NCI-H524 treated with DMSO at 0.1 percent for 48 hours (cell line): ENCODE results near the gene SPAG16.

Source experiments
- DNase-seq: peaks from one replicate; lab custom pipeline; 2025; lab: John Stamatoyannopoulos, UW

The SPAG16 gene

DNA sequence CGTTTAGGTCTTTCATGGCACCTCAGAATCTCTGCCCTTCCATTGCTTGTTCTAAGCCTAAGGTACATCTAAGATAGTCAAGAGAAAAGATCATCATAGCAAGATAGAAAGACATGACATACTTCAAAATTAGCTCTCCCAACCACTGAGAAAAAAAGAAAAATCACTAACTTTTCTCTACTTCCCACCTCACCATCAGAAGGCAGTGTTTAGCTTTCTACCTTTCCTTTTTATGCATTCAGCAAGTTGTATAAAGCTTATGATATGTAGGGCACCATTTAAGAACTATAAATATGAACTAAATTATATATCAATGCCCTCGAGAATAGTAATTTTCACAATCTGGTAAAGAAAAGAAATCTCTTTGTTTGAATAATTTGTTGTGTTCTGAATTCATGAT lies 794.8 kb downstream of the SPAG16 start:
- DNase-seq = no peak

DNA sequence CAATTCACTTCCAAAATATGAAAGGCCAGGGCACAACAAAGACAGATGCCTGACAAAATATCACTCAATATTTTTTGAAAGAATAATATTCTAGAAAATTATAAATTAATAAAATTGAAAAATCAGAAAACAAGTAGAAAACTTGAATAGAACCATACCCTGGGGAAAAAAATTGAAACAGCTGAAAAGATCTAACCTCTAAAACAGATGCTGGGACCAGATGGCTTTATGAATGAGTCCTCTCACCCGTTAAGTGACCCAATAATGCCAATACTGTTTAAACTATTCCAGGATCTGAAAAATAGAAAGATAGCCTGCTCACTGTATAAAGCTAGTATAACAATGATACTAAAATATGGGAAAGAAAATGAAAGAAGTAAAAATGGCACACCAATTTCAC lies 804.3 kb downstream of the SPAG16 start:
- DNase-seq = peak; percentile 18

DNA sequence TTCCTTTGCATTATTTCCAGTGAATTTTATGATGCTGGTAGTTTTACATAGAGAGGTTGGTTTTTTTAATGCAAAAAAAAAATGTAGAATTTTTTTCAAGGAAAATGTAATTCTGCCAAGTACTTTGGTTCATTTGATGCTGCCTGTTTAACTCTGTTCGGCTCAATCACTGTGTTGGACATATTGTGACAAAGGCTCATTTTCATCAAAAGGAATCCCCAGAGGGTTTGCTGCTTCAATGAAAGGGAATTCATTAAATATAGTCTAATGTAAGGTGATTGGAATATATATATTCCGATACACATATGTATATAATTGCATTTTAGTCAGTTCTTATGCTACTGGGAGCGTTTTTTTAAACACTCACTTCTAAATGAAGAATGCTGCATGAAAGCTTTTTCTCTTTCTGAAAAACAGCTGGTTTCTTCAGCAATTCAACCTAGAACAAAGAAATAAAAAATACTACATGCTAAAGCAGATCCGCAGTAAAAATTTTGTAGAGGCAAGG lies 812.0 kb downstream of the SPAG16 start:
- no peak for DNase-seq

DNA sequence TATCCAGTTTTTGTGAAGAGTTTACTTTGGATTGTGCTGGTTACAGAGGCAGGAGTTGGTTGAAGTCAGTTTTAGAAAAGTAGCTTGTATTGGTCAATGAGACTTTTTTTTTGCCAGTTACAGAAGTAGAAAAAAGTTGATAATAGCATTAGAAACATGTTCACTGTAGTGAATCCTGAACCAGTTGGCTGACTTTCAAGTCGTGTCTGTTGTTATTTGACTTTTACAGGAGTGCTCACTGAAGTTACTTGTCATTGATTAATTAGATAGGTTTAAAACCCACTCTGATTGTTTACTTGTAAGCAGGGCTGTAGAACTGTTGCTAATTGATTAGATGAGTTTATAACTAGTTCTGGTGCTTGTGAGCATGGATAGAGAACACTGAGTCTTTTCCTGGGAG lies 814.5 kb downstream of the SPAG16 start:
- DNase-seq = no peak

DNA sequence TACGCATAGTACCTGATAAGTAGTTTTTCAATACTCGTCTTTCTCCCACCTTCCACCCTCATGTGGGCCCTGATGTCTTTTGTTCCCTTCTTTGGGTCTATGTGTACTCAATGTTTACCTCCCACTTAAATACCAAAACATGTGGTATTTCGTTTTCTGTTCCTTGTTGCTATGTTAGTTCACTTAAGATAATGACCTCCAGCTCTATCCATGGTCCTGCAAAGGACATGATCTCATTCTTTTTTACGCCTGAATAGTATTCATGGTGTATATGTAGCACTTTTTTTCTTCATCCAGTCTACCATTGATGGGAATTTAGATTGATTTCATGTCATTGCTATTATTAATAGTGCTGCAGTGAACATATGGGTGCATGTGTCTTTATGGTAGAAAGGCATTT lies 816.2 kb downstream of the SPAG16 start:
- no peak for DNase-seq

DNA sequence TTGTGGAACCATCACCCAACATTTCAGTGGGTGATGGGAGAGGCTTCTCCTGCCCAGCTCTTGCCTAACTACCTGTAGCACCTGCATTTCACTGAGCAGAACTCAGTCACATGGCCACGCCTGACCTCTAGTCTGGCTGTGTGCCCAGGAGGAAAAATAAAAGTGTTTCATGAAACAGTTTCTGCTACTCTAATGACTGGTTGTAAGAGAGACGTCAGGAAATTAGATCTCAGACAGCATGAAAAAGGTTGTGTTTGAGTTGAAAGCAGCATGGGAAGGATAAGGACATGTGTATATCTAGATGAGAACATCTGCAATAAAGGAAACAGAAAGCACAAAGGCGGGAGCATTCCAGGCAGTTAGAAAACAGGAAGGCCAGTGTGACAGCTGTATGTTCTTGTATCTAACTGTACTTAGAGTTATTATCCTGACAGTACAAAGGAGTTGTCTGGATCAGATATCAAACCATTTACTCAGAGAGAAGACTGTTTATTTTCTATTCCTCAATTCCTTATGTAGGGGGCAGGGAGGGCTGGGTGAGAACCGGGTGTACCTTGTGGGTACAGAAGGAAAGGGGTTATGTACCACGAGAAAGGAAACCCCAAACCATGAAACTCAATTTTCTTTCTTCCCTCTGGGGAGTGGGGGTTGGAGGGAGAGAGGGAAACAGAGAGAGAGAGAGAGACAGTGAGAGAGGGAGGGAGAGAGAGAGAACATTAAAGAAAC lies 819.2 kb downstream of the SPAG16 start:
- DNase-seq = no peak

DNA sequence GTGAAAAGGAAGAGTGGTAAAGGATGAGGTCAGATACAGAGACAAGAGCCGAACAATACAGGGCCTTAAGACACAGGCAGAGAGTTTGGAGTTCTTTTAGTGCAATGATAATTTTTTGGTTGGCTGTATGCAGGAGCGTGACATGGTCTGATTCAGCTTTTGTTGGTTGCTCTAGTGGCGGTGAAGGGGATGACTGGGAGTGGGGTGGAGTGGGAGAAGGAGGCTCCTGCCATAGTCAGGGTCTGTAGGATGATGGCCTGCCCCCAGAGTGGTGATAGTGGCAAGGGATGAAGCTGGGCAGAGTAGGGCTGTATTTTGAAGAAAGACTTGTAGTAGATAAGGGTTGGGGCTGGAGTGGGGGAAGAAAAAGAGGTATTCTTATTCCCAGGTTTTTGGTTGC lies 820.0 kb downstream of the SPAG16 start:
- DNase-seq = no peak

DNA sequence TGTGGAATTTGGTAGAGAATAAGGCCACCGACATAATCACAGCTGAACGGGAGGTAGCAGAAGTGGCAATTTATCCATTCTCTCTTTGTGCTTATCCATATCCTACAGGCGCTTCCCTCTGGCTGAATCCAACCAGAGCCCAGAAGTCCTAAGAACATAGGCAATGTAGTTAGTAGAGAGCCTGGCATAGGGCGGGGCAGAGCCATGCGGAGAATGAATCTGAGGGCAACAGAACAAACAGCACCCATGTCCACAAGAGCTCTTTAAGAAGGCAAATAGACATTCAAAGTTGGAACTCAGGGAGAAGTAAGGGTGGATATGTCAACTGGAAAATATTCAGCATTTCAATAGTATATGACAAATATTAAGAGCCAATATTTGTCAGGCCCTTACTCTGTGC lies 820.7 kb downstream of the SPAG16 start:
- DNase-seq = no peak

DNA sequence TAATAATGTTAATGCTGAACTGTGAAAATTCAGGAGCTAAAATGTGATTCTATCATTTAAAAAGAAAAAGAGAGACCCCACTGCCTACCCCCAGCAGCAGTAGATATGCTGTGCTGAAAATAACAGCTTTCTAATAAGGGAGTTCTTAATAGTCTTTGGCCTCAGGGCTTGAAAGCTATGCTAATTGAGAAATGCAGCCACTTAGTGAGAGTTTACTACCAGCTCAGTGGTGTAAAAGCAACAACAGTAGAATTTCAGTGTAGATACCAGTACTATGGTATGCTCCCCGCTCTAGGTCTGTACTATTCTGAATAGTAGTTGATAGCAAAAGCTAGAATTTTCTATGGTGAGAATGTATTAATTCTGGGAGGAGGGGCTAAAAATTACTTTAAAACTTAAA lies 823.5 kb downstream of the SPAG16 start:
- no peak for DNase-seq

DNA sequence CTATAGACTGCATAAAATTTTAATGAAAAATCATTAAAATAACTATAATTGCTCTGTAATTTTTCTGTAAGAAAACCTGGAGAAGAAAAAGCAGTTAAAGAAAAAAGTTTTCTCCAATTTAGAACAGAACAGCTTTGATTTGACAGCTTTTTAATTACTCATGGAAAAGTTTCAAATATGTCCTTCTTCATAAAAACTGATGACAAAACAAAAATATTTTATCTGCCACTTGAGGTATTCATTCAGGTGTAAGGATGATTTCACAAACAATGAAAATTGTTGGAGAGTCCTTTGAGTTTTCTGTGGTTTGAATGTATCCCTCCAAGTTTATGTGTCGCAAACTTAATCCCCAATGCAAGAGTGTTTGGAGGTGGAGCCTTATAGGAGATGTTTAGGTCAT lies 824.3 kb downstream of the SPAG16 start:
- no peak for DNase-seq

DNA sequence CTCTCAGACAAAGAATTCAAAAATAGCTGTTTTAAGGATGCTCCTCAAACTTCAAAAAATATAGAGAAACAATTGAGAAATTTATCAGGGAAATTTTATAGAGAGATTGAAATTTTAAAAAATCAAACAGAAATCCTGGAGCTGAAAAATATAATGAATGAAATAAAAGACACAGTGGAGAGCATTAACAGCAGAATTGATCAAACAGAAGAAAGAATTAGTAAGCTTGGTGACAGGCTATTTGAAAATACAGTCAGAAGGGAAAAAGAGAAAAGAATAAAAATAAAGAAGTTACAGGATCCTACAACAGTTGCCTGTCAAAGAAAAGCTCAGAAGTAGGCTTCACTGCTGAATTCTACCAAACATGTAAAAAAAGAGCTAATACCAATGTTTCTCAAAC lies 832.8 kb downstream of the SPAG16 start:
- DNase-seq = no peak

DNA sequence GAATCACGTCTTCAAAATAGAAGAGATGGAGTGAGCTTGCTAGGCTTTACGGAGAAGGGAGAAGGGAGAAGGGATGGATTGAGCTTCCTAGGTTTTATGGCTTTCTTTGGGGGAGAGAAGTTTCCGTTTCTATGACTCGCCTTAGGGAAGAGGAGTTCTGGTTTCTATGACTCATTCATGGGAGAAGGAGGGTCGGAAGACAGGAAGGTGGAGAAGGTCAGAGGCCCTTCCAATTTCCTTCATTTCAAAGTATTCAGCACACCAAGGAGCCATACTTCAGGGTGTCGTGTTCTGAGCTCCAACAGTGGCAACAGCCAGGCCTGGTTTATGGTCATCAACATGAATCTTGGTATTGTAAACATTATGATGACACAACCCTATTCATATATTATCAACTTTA lies 841.9 kb downstream of the SPAG16 start:
- DNase-seq = no peak

DNA sequence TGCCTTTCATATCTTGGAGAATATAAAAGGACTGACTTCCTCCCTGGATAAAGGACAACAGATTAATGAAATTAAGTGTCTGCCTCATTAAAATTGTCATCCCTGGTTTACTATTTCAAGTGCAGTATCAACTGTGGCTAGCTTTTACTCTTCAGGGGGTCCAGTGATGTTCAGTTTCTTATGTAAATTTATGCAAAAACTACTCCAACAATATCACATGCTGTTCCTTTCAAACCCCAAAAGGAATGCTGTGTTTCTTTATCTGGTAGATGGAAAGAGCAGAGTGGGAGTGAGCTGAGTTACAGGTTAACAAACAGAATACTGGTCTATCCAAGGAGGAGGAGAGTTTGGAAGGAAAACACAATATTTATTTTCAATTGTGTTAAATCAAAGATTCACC lies 842.9 kb downstream of the SPAG16 start:
- no peak for DNase-seq

DNA sequence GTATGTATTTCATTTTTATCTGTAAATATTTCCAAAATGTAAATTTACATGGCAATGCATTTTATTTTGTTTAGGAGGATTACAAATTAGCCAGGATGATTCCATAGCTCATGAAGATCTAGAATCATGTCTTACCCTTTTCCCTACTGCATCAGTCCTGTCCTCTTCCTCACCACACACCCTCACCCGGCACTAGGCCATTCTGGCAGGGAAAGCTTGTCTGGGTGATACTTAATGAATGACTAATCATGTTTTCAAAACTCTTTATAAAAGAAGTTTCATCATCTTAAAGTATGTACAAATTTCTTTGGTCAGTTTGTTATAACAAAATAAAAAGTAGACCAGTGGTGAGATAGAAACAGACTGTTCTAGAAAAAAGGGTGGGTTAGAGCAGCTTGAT lies 843.3 kb downstream of the SPAG16 start:
- DNase-seq = no peak

DNA sequence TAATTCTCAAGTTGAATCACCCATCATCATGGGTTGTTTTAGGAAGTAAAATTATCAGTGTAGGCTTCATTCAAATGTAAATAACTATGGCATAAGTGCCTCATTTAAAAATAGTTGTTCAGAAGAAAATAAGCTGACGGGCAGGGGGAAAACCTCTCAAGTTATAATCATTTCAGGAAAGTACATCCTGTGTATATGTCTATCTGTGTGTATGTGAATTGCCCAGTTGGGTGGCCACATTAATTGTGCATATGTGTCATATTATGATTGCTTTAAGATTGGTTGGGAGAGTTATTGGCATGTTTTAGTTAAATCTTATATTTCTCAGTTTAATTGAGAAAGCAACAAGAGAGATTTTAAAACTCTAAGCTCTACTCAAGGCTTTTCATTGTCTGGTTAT lies 843.8 kb downstream of the SPAG16 start:
- no peak for DNase-seq

DNA sequence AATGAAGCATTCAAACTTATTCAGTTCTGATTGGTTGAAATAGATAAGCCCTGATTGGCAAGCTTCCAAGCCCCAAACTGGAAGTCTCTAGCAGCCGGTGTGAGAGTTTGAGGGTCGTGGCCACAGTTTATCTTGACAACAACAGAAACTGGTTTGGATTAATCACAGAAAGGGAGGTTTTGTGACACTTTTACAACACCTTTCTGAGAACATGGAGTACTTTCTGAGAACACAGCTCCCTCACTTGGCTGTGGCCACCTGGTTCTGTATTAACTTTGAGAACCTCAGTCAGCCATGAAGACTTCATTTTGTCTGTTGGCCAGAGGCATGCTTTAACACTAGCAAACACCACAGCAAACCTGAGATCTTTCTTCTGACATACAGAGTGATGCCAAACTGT lies 845.9 kb downstream of the SPAG16 start:
- no peak for DNase-seq

DNA sequence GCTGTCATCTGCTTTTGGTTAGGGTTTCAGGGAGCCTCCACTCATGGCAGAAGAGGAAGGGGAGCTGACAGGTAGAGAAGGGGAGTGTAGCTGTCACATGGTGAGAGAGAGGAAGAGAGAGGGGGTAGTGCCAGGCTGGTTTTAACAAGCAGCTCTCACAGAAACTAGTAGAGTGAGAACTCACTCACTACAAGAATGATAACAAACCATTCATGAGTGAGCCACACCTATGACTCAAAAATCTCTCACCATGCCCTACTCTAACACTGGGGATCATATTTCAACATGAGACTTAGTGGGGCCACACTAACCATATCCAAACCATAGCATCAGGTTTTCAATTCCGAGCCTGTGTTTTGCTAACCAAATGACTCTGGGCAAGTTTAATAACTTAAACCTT lies 851.7 kb downstream of the SPAG16 start:
- DNase-seq = no peak

DNA sequence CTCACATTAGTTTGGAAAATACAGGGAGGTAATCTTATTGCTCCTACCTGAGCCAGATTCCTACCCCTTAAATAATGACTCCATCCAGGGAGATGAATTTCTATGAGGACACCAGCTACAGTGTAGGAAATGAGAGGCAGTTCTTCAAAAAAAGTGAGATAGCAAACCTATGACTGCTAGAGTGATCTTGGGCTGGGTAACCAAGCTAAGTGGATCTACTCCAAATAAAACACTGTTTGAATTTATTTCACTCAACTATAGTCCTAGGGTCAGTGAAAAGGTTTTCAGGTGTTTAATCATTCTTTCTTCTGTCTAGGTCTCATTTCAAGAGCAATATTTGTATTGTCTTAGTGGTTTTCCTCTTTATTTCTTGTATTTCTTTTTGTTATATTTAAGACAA lies 854.5 kb downstream of the SPAG16 start:
- no peak for DNase-seq

DNA sequence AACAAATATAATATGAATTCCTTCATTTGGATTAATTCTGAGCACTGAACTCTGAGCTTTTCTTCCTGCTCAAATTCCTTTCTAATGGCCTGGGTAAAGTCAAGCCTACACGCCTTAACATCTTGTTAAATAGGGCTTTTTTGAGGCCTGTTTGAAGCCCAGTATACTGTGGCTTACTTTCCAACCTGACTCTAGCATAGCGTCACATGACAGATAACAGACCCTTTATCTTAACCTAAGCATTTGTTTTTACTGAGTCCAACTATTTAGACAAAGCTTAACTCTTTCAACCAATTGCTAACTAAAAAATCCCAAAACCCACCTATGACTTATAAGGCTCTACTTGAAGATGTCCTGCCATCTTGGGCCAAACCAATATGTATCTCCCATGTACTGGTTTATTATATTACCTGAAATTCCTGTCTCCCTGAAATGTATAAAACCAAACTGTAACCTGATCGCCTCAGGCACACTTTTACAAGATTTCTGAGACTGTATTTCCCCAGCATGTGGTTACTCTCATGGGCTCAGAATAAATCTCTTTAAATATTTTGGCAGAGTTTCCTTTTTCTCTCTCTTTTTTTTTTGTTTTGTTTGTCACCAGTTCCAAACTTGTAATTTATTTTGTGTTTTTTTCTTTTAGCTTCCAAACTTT lies 855.5 kb downstream of the SPAG16 start:
- DNase-seq = no peak

DNA sequence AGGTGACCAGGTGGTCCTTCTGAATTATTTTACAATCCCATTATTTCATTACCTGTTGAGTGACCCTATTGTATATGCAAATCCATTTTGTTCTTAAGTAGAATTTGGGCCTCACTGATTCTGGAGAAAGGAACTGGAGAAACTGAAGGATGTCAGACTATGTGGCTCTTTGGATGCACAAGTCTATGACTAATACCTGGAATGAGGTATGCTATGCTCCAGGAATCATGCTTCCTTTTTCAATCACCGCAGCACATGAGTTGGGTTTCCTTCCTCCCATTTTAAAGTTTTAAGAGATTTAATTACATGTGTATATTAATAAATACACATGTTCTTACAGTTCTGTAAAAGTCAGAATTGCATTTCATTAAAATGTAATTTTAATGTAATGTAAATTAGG lies 872.7 kb downstream of the SPAG16 start:
- DNase-seq = no peak

DNA sequence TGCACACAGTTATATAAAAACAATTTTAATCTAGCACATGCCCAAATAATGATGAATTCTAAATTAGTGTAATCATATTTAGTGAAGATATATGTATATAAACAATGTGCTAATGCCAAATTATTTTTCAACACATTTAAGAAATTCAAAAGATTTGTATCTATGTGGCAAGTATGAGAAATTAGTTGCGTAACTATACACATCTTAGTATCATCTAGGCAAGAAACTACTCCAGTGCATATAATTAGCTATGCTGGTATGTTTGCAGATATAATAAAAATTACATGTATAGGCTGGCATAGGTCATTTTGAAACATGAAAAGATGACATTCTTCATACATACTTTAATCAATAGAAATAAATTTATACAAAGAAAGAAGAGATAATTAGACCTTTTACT lies 874.6 kb downstream of the SPAG16 start:
- DNase-seq = no peak

DNA sequence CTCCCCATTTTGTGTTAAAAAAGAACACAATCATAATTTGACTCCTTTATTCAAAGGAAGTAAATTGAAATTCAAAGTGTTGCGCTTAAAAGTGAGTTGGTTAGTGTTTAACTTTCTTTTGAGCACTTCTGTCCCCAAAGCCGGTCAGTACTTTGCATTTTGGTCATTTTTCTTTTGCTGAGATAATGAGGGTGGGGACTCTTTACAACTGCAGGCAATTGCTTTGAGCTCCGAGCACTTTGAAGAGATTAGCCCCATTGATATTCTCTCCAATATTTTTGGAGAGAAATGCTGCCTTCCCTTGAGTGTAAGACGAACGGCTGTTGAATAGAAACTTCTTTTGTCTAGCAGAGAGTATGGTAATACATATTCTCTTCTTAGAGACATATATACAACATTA lies 885.0 kb downstream of the SPAG16 start:
- no peak for DNase-seq

DNA sequence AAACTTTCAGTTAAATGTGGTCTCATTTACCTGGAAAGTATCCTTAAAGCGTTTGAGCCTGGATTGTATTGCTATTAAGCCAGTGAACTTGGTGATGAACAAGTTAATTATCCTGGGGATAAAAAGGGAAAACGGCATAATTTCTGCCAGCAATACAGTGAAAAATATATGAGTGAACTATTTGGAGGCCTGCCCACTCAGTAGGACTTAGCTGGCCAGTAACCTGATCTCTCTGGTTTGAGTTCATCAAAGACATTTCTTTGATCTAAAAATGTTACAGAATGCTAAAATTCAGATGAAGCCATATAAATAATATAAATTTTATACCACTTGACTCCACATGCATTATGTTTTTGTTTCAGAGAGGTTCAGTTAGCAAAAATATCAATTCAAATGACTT lies 885.5 kb downstream of the SPAG16 start:
- no peak for DNase-seq

DNA sequence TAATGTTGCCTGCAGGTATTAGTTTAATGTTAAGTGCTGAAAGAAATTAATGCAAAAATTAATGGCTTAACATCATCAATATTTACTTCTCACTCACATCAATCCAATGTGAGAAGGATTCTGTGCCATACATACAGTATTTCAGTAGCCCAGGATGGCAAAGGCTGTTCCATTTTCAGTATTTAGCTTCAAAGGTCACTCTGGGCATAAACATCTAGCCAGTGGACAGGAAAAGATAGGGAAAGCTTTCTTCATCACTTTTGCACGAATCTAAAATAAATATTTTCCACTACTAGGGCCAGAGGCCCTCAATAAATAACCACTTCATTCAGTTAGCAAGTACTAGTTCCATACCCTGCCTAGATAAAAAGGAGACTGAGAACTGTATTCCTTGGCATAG lies 890.3 kb downstream of the SPAG16 start:
- DNase-seq = no peak
